Measurements from ENCODE around the gene RXYLT1.

DNA sequence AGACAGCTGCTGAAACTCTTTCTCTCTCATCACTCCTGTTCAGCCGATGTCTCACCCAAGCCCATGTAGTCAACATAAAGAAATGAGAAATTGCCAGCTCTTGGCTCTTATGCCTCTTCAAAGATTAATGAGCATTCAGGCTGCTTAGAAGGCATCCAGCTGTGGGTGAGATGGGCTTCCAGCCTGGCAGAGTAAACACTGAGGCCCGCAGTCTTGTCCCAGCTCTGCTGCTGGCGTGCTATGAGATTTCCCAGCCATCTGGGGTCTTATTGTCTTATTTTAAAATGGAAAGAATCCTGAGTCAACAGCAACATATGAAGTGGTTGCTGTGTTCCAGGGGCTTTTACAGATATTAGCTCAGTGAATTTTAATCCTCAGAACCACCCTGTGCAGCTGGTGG is 12.6 kb downstream of the RXYLT1 start:
- TF ChIP-seq, protein P1, sequence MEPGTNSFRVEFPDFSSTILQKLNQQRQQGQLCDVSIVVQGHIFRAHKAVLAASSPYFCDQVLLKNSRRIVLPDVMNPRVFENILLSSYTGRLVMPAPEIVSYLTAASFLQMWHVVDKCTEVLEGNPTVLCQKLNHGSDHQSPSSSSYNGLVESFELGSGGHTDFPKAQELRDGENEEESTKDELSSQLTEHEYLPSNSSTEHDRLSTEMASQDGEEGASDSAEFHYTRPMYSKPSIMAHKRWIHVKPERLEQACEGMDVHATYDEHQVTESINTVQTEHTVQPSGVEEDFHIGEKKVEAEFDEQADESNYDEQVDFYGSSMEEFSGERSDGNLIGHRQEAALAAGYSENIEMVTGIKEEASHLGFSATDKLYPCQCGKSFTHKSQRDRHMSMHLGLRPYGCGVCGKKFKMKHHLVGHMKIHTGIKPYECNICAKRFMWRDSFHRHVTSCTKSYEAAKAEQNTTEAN (CRISPR knock-in tag; IDR thresholded peaks at IDR 0.05): no peak
- no peak for TF ChIP-seq SP1 (CRISPR knock-in tag; conservative IDR thresholded peaks at IDR 0.05)
